NCI-H748 treated with DMSO at 0.1 percent for 48 hours (cell line): Measurements from ENCODE around the gene DAB2IP.
"Not testable (repeated sequence)": the region's sequence is repeated elsewhere in the genome, so short reads cannot be mapped to it uniquely, and the experiment has no call there.

ENCODE experiments used
- DNase-seq: peaks from one replicate; lab custom pipeline; 2025; lab: John Stamatoyannopoulos, UW

DAB2IP gene

DNA sequence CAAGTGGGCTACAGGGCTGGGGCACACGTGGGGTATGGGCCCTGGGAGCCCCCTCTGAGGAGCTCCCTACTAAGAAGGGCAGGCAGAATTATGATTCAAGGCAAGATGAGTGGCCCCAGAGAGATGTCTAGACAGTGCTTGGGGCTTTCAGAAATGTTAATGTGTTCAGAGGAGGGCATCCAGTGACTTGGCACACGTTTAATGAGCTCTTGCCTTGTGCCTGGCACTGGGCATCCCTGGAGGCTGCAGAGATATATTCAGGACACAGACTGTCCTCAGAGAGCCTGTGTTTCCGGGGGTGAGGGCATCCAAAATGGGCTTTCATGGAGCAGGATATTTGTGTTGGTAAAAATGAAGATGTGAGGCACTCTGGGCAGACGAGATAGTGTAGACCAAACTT, 25.4 kb upstream of the DAB2IP start:
- no peak for DNase-seq

DNA sequence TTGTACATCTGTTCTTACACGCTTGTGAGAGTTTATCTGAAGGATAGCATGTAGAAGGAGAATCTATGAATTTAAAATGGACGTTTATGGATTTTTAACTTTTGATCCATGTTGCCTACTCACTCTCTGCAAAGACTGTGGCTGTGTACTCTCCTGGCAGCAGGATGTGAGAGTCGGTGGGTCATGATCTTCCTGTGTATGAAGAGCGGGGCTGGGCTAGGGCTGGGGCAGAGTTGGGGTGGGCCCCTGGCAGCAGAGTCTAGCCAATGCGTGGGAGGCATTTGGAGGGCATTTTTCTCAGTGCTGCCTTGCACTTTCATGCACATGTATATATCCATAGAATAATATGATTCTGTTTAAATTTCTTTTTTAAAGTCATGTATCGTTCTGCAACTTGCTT, 24.0 kb upstream of the DAB2IP start:
- no peak for DNase-seq

DNA sequence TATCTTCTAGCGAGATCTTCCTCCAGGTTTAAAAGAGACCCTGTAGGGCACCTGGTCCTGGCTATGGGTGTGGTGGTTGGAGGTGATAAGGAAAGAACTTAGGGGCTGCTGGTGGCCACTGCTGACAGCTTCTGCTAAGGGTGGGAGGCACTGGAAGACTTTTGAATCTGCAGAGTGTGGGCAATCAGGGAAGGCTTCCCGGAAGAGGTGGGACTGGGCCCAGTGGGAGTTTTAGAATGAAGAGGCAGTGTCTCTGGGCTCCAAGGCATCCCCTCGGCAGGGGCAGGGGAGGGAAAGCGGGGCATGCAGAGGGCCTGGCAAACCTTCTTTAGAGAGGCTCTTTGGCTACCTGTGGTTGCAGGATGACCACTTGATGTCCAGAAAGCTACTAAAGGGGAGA, 23.0 kb upstream of the DAB2IP start:
- DNase-seq: no peak

DNA sequence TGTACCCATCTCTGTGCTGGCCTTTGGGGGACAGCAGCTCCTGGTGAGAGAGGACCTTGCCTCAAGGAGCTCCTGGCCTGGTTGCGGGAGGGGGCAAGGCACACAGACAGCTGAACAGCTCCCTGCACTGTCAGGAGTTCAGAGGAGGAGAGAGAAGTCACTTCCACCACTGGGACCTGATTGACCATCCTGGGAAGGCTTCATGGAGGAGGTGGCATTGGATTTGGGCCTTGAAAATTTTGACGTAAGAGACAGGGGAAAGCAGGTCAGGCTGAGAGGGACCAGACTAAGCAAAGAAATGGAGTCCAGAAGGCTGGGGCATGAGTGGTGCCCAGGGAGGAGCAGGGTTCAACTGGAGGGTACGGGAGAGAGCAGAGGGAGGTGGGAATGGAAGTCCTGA, 20.3 kb upstream of the DAB2IP start:
- no peak for DNase-seq

DNA sequence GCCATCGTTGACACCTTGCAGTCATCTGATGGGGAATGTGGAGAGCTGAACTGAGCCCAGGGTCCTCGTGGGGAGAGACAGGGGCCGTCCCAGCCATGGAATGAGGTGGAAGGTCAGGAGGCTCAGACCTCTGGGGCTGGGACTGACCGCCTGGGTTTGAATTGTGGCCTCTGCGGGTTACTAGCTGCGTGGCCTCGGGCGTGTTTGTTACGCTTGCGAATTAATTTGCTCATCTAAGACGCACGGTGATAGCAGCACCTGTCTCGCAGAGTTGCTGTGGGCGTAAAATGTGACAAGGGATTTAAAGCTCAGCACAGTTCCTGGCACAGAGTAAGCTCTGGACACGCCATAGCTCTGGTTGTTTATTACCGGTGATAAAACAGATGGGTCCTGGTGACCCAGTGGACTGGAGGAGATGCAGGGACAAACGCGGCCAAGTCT, 19.4 kb upstream of the DAB2IP start:
- no peak for DNase-seq

DNA sequence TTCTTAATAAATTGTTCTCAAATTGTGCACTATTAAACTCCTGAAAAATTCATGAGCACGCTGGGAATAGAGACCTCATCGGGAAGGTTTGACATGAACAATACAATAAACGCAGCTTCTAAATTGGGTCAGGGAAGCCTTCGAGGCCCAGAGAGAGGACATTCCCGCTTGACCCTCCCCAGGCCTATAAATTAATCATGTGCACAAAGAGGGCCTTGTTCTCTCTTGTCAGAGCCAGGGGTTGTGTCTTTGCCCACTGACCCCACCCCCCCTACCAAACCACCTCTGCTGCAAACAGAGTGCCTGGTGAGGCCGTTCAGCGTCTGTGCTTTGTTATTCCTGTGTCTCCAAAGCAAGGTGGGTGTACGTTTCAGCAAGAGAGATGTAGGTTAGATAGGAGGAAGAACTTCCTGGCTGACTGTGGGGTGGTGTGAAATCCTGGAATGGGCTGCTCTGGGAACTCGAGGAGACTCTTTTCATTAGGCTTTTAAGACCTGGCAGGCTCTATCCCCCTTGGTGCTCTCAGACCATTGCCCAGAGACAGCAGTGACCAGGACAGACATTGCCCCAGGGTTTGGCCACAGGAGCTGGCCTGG, 18.2 kb upstream of the DAB2IP start:
- no peak for DNase-seq

DNA sequence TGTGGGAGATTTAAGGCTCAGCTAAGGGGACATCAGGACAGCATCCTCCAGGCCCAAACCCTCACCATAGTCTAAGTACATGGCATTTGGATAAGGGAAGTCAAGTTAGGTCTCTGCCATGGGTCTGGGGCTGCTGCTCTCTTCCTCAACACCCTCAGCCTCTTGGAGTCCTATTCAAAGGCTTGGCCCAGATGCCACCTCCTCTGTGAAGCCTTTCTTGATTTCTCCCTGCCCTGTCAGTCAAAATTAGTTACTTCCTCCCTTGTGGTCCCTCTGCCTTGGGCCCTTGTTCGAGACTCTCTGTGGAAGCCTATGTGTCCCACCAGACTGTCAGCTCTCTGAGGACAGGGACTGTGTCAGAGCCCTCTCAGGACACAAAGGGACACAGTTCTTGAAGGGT, 17.7 kb upstream of the DAB2IP start:
- DNase-seq: no peak

DNA sequence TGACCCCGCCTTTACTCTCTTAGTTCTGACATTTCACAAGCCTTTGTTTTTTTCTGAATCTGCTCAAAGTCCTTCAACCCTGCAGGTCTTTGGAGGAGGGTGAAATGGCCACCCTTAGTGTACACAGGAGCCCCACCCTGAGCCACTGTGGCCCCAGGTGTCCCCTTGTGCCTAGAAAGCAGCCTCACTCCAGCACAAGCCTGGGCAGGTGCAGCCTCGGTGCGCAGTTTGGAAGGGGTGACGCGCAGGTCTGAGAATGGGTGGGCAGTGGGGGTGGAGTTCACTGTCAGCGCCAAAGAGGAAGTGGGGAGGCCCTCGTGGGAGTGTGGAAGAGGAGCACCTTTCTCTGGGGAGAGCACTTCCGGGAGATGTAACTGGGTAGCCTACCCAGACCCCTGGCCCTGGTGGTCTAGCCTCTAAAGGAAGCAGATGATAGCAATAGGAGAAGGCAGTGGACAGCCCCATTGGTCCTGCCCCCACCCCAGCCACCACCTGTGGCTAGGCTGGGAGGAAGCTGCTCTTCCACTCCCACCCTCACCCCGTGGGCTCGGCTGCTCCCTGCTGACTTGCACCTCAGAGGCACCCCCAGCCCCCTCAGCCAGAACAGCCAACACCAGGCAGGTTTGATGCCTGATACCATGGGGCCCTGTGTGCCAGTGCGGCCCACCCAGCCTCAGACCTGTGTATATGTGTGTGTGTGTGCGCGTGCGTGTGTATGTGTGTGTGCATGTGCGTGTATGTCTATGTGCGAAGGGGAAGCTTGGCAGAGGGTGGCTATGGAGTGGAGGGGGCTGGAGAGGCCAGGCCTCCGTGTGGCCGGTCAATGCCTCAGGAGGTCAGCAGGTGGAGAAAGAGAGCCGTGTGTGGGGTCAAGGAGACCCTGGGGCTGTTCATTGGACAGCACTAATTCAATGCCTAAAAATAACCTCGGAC, 16.8 kb upstream of the DAB2IP start:
- DNase-seq: no peak

DNA sequence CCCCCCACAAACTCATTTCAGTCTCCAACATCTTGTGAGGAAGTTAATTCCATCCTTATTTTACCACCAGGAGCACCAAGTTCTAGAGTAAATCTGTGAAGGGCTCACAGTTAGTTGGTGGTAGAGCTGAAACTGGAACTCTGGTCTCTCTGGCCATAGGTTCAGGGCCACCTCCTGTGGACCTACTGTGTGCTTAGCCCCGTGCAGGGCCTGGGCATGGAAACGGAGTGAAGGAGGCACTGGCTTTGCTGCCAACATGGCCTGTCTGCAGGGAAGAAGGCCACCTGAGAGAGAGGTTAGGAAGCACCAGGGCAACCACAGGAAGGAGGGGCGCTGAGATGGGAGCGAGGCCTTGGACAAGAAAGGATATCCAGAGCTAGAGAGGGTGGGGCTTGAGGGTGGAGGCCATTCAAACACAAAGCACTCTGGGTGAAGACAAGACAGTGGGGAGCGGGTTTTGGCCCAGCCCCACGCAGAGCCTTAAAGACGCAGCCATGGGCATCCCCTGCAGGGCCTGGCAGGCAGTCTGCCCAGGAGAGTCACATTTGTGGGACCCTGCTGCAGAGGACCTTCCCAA, 16.0 kb upstream of the DAB2IP start:
- DNase-seq: no peak

DNA sequence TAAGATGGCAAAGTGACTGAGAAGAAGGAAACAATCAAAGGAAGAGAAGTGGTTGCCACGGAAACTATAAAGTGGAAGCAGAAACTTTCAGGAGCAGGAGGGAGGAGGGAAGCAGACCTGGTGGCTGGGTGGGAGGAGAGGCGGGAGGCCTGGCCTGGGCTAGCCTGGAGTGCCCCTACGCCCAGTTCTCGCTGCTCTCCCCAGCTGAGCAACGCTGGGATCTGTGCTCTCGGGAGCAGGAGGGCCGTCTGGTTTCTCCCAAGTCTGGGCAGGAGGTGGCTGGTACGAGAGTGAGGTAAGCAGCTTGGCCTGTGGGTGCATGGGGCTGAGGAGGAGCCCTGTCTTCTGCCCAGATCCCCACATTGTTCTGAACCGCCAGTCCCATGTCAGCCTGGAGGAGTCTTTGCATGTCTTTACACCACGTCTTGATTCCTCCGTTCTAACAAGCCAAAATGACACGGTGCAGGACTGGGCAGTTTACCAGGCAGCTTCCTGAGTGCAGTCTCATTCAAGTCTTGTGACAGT, 15.0 kb upstream of the DAB2IP start:
- no peak for DNase-seq

DNA sequence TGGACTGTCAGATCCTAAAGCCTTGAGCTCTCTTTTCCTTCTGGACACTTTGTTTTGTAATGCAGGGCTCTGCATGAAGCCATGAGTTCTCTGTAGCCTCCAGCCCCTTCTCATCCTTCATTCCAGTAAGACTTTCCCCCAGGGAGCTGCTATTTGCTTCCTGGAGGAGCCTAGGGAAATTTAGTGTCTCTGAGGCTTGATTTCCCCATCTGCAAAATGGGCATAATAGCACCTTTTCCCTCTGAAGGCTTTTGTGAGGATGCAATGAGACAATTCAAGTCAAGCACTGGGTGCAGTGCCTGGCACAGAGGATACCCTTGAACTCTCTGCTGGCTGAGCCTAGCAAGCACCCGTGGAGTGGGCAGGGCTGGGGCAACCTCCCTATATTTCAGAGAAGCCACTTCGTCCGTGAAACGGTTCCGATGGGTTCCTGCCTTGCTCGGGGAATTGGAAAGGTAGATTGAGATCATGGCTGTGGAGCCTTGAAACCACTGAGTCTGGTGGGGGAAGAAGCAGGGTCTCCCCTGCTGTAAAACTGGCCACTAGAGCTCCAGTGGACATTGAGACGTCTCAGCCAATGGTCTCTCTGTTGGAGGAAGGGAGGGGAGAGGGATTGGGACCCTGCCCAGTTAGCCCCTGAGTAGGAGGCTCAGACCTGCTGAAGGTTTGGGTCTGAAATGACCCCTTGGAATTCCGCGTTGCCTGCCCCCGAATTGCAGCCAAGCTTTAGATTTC, 14.3 kb upstream of the DAB2IP start:
- no peak for DNase-seq

DNA sequence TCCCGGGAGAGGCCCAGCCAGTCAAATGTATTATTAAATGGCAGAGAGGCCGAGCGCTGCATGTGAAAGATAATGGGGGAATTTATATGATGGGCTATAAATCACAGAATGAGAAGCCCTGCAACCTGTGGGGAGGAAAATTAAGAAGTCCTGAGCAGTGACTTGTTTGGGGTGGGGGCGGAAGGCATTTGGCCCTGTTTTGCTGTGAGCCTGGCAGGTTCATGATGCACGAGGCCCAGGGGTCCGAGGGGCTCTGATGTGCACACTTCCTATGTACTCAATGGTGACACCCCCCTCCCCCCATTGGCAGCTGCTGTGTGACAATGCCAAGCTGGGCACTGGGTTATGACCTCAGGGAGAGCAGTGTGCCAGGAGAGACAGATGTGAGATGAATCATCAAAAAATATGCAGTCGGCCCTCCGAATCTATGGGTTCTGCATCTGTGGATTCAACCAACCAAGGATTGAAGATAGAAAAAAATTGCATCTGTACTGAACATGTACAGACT, 13.7 kb upstream of the DAB2IP start:
- no peak for DNase-seq

DNA sequence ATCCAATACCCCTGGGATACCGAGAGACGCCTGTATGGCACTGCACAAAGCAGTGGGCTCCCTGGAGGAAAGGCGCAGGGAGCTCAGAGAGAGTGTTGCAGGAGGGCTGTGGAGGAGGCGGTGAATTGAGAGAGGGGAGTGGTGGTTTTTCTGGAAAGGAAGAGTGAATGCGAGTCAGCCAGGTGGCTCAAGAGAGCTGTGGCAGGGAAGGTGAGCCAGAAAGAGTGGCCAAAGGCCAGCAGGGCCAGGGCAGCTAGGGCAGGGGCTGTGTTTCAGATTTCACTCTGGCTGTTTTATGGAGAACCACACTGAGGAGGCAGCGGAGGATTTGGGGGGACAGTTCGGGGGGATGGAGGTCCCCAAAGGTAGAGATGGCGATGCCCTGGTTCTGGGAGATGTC, 13.0 kb upstream of the DAB2IP start:
- no peak for DNase-seq

DNA sequence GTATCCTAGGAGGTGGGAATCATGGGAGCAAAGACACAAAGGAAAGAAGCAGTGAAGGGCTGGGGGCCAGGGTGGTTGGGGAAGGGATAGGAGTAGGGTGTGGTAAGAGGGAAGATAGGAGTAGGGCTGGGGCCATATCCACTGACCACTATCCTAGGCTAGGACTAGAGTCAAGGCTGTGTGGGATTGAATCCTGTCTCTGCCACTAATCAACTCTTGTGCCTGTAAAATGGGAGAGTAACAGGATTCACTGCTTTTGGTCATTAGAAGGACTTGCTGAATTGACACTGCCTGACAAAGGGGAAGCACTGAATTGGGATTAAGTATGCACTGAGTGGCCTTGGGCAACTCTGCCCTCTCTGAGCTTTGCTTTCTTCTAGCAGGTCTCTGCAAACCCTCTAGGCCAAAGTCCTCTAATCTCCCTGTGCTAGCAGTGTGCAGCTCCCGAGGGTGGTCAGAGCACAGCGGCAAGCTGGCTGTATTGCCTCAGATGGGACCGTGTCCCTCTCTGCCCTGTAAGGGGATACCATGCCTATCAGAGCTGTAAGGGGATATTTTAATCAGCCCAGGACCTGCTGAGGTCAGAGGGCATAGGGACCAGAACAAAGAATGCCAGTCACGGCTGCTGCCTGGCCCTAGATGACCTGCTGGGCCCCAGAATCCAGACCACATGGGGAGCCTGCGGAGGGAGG, 12.4 kb upstream of the DAB2IP start:
- no peak for DNase-seq

DNA sequence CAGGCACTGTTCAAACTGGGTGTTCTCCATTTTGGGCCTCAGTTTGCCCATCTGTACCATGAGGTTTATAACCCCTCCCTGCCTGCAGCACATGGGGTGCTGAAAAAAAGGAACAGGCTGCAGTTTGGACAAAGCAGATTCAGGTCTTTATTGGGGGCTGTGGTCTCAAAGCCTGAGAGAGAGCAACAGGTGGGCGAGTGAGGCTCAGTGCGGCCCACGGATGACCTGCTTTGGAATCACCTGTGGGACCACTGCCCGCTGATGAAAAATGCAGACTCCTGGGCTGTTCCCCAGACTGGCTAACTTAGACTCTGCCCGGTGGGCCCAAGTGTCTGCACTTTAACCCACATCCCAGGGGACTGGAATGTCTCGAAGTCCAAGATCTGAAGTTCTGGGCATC, 11.8 kb upstream of the DAB2IP start:
- DNase-seq: no peak

DNA sequence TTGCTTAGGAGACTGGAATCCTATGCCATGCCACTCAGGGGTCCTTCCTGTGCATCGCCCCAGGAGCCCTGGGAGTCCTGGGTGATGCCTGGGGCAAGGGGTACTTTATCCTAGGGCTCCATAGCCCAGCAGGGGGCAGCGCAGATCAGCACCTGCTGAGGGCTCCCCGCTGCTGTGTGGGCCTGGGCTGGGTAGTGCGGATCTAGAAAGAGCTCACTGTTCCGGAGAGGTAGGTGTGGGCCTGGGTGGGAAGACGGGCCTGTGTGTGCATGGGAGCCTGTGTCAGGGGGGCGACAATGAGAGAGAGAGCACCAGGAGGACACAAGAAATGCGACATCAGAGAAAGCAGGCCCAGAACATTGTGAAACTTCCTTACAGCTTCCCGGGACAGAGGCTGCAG, 11.4 kb upstream of the DAB2IP start:
- DNase-seq: no peak

DNA sequence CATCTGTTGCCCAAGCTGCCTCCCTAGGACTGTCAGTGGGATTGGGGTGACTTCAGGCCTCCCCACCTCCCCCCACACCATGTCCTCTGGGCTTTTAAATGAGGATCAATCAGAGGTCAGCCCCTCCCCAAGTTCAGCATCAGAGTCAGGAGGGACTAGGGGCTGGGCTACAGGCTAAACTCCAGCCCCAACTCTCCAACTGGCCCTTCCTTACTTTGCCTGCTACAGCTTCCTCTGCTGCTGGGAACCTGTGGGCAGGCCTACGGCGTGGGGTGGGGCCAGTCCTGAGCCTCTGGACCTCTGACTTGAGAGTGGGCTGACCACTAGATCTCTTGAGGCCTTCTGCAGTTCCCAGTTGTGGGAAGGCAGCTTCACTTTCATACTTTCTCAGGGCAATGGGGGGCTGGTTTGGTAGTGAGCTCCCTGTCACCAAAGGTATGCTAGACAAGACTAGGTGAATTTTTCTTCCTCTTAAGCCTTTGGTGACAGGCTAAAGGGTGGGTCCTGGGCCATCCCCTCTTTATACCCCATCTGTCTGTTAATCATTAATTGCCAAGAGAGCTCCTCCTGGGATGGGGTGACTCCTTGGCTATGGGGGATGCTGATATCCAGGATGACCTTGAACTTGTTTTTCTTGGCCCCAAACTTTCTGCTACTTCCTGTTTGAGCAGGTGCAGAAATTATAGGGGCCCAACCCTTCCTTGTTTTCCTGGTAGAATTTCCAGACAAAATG, 10.8 kb upstream of the DAB2IP start:
- DNase-seq: no peak

DNA sequence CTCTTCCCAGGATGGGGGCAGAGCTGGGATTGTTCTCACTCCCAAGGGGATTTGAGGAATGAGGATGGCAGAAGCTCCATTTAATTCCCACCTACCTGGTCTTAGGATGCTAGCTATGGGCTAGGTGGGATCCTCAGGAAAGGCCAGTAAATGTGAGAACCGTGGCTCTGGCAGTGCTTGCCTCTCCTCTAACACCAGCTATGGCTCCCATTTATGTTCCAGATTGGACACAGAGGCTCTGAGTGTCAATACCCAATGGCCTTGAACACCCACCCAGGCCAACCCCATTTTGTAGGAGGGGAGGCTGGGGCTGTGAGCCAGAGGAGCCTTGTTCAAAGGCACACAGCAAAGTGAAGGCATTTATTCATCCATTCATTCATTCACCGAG, 10.2 kb upstream of the DAB2IP start:
- no peak for DNase-seq

DNA sequence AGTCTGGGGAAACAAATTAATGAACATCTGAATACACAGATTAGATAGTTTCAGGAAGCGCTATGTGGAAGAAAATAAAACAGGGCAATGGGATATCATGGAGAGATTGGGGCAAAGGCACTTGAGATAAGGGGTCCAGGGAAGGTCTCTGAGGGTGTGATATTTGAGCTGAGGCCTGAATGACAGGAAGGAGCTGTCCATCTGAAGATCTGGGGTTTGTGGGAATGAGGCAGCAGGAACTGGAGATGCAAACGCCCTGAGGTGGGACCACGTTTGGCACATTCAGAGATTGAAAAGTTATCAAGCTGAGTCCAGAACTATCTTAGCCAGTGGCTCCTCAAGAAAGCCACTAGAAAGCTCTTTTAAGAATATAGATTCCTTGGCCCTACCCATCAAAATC, 8.7 kb upstream of the DAB2IP start:
- no peak for DNase-seq

DNA sequence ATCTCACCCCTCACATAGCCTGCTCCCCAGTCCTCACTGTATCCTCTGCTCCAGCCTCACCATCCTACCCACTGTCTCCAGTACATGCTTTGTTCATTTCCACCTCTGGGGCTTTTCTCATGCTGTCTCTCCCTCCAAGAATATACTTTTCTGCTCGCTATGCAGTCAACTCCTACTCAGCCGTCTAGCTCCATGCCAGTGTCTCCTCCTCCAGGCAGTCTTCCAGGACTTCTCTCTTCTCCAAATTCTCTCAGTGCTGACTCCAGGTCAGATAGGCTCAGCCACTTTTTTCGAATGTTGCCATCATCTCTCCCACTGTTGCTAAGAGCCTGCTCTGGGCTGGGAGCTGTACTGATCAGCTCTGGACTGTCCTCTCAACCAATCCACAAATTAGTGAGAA, 8.0 kb upstream of the DAB2IP start:
- no peak for DNase-seq

DNA sequence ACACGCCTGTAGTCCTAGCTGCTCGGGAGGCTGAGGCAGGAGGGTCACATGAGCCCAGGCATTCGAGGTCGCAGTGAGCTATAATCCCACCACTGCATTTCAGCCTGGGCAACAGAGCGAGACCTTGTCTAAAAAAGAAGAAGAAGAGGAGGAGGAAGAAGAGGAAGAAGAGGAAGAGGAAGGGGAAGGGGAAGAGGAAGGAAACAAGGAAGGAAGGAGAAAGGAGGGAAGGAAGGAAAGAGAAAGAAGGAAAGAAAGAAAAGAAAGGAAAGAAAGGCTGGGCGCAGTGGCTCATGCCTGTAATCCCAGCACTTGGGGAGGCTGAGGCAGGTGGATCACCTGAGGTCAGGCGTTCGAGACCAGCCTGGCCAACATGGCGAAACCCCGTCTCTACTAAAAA, 7.4 kb upstream of the DAB2IP start:
- not testable (repeated sequence) for DNase-seq
